ENCODE results near the gene CNTFR.

- TF ChIP-seq REST (IDR thresholded peaks at IDR 0.05), result no peak
- no peak for TF ChIP-seq CTCF (IDR thresholded peaks at IDR 0.05; ENCODE audit: low read depth, low read length, missing input control)
- TF ChIP-seq ZBTB33 (IDR thresholded peaks at IDR 0.05), result no peak
- no peak for TF ChIP-seq TAF1 (conservative IDR thresholded peaks at IDR 0.05)
- TF ChIP-seq GABPA (IDR thresholded peaks at IDR 0.05 in 1 of 2, conservative IDR thresholded peaks at IDR 0.05 in 1 of 2), result no peak
- no peak for TF ChIP-seq YY1 (IDR thresholded peaks at IDR 0.05)
- no peak for TF ChIP-seq JUND (IDR thresholded peaks at IDR 0.05)
- no peak for TF ChIP-seq RAD21 (IDR thresholded peaks at IDR 0.05)
Observed at GRCh38 chr9:34592895-34593601, 3.5 kb upstream of the CNTFR start.

Measured in liver (tissue), 3 donors.